RWPE2 (cell line): ENCODE measurements around the gene ARL3.

Source experiments
- ATAC-seq: fragments of 200-7000 bp; cut with Tn5 transposase; 3 replicates; pipeline ENCODE4 v1.9.1; 2021; ENCODE audit warnings: low read depth
- DNase-seq: peaks from one replicate; pipeline ENCODE4 v3.0.0-alpha.2; 2020; ENCODE audit warnings: low spot score
- H3K27ac ChIP-seq: fragments of 450-650 bp; 2 replicates; pipeline ENCODE4 v1.5.1; 2017; ENCODE audit warnings: mild to moderate bottlenecking; ENCODE audit not compliant: poor library complexity, severe bottlenecking
- H3K27me3 ChIP-seq: fragments of 250-450 bp; sonication (Bioruptor Pico); 2 replicates; pipeline ENCODE4 v1.5.1; 2021; ENCODE audit warnings: mild to moderate bottlenecking, moderate library complexity; ENCODE audit not compliant: insufficient read depth, poor library complexity, severe bottlenecking
- H3K36me3 ChIP-seq: fragments of 250-450 bp; sonication (Bioruptor Pico); 2 replicates; pipeline ENCODE4 v1.5.1; 2020; ENCODE audit warnings: low read depth, mild to moderate bottlenecking, moderate library complexity
- H3K4me1 ChIP-seq: fragments of 250-450 bp; sonication (Bioruptor Pico); 2 replicates; pipeline ENCODE4 v1.5.1; 2021; ENCODE audit warnings: mild to moderate bottlenecking, moderate library complexity; ENCODE audit not compliant: insufficient read depth, poor library complexity, severe bottlenecking
- H3K4me3 ChIP-seq: fragments of 250-450 bp; sonication (Bioruptor Pico); 2 replicates; pipeline ENCODE4 v1.5.1; 2021; ENCODE audit warnings: mild to moderate bottlenecking, moderate library complexity; ENCODE audit not compliant: severe bottlenecking
- H3K9me3 ChIP-seq: fragments of 250-450 bp; sonication (Bioruptor Pico); 2 replicates; pipeline ENCODE4 v1.5.1; 2021; ENCODE audit warnings: mild to moderate bottlenecking, moderate library complexity; ENCODE audit not compliant: severe bottlenecking
- TF ChIP-seq, protein P1 (sequence below): fragments of 450-650 bp; IDR thresholded peaks from one replicate; pipeline ENCODE4 v1.5.1; 2017; ENCODE audit warnings: mild to moderate bottlenecking, moderate library complexity; ENCODE audit not compliant: poor library complexity, severe bottlenecking

The ARL3 gene

GRCh38 chr10:102656791-102657371 is 57.3 kb downstream of the ARL3 start:
- no peak overlapping the region for H3K4me3 ChIP-seq
- no peaks in the 10 kb centered on the region for H3K9me3 ChIP-seq
- H3K4me1 ChIP-seq, result peaks cover 10% of the 10 kb centered on the region
- peak overlapping the region; percentile 39 for H3K27ac ChIP-seq
- no peak for ATAC-seq
- no peaks in the 10 kb centered on the region for H3K27me3 ChIP-seq
- H3K36me3 ChIP-seq, result peaks cover 54% of the 10 kb centered on the region
- TF ChIP-seq, protein P1, sequence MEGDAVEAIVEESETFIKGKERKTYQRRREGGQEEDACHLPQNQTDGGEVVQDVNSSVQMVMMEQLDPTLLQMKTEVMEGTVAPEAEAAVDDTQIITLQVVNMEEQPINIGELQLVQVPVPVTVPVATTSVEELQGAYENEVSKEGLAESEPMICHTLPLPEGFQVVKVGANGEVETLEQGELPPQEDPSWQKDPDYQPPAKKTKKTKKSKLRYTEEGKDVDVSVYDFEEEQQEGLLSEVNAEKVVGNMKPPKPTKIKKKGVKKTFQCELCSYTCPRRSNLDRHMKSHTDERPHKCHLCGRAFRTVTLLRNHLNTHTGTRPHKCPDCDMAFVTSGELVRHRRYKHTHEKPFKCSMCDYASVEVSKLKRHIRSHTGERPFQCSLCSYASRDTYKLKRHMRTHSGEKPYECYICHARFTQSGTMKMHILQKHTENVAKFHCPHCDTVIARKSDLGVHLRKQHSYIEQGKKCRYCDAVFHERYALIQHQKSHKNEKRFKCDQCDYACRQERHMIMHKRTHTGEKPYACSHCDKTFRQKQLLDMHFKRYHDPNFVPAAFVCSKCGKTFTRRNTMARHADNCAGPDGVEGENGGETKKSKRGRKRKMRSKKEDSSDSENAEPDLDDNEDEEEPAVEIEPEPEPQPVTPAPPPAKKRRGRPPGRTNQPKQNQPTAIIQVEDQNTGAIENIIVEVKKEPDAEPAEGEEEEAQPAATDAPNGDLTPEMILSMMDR, result no peak
- DNase-seq, result no peak

DNA sequence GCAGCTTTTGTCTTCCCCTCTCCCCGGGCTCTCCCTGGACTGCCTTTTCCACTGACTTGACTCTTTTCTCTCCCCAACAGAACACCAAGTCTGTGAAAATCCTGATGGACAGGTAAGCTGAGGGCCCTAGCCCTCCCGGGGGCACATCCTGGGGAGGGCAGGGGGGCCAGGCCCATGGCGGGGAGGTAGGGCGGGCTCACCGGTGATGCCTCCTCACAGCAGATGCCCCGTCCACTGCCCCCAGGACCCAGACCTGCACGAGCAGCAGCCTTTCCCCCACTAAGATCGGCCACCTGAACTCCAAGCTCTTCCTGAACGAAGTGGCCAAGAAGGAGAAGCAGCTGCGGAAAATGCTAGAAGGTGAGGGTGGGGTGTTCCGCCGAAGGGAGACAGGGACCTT is 58.2 kb downstream of the ARL3 start:
- Histone ChIP-seq H3K4me1 (peaks cover 10% of the 10 kb centered on the region), H3K36me3 (peaks cover 55% of the 10 kb centered on the region)
- no peak for ATAC-seq

GRCh38 chr10:102654969-102655368 is 59.2 kb downstream of the ARL3 start:
- Histone ChIP-seq H3K4me1 (peaks cover 10% of the 10 kb centered on the region), H3K27me3 (no peaks in the 10 kb centered on the region), H3K36me3 (peaks cover 58% of the 10 kb centered on the region), H3K4me3 (no peak overlapping the region), H3K27ac (no peak overlapping the region), H3K9me3 (no peaks in the 10 kb centered on the region)
- ATAC-seq, result no peak
- no peak for DNase-seq
- TF ChIP-seq, protein P1, result no peak

More for the DNA sequence above, 58.2 kb downstream of the ARL3 start:
- Histone ChIP-seq H3K4me3 (no peak overlapping the region), H3K9me3 (no peaks in the 10 kb centered on the region), H3K27me3 (no peaks in the 10 kb centered on the region), H3K27ac (no peak overlapping the region)
- TF ChIP-seq, protein P1, result no peak
- no peak for DNase-seq

- DNase-seq, result peak; percentile 29
- Histone ChIP-seq H3K4me1 (peaks cover 10% of the 10 kb centered on the region), H3K9me3 (no peaks in the 10 kb centered on the region), H3K27me3 (no peaks in the 10 kb centered on the region), H3K4me3 (no peak overlapping the region), H3K27ac (no peak overlapping the region), H3K36me3 (peaks cover 58% of the 10 kb centered on the region)
- no peak for ATAC-seq
- TF ChIP-seq, protein P1, result no peak
Observed at GRCh38 chr10:102654566-102654965, 59.6 kb downstream of the ARL3 start.

GRCh38 chr10:102653060-102653459 is 61.1 kb downstream of the ARL3 start:
- peaks cover 9% of the 10 kb centered on the region for H3K4me1 ChIP-seq
- no peaks in the 10 kb centered on the region for H3K9me3 ChIP-seq
- DNase-seq (no peak), ATAC-seq (no peak)
- peaks cover 60% of the 10 kb centered on the region for H3K36me3 ChIP-seq
- TF ChIP-seq, protein P1, result no peak
- no peak overlapping the region for H3K4me3 ChIP-seq
- H3K27ac ChIP-seq, result no peak overlapping the region
- no peaks in the 10 kb centered on the region for H3K27me3 ChIP-seq
